ENCODE measurements around the gene PRDM8.

PRDM8 gene

DNA sequence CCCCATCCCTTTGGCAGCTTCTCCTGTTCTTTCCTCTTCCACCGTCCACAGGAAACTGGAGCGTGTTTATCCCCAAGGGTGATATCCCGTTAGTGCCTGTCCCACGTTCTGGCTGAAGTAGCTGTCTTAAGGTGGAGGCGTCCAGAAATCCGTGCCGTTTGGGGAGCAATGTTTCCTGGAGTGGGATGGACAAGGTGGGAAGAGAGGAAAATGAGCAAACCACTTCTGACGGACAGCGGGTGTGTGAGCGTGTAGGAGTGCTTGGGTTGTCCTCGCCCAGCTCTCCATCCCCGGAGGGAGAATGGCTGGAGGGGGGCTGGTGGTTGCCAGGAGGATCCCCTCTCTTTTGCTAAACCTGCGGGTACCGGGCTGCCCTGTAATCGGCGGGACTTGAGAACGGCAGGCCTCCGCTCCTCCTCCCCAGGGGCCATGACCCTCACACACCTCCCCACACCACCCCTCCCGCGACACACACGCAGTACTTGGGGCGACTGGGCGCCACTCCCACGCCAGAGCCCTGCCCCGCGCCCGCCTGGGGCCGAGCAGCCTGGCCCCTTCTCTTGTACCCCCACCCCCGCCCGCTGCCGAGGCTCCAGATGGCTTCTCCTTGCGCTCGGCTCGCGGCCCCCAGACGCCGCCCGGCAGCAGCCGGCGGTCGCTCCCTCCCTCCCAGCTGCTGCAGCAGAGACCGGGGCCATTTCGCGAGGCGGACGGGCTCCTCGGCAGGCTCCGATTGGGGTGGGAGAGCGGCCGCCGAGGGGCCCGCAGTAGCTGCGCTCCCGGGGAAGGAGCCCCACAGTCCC lies 13.9 kb upstream of the PRDM8 start:
- no peak for DNase-seq (ENCODE audit: low read depth in 2 of 2)

DNA sequence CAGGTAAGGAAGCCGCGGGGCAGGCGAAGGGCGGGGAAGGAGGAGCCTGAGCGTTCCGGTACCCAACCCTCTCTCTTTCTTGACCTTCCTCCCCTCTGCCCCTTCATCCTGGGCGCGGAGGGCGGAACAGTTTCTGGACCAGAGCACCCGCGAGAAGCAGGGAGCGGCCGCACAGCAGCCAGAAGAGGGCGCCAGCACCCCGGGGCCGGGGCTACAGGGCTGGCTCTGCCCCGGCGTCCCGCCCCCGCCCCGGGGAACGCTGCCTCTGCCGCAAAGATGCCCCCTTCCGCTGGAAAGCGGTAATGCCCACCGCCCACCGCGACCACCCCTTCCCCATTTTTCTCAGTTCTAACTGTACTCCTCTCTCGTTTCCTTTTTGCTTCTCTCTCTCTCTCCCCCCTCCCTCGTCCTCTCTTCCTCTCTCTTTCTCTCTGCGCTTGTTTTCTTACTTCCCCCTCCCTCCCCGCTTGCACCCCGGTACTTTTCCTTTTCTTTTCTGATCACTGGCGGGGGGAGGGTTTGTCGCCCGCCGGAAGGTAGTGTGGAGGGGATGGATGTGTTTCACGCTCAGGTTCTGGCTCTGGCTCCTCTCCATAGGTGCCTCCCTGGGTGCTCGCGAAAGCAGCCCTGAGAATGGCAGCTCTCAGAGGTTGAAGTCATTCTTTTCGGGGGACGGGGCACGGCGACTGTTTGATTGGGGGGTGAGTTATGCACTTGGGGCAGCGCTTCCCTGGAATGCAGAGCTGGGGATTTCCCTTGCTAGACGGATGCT lies 13.1 kb upstream of the PRDM8 start:
- DNase-seq (ENCODE audit: low read depth in 2 of 2) = peak; percentile 93

DNA sequence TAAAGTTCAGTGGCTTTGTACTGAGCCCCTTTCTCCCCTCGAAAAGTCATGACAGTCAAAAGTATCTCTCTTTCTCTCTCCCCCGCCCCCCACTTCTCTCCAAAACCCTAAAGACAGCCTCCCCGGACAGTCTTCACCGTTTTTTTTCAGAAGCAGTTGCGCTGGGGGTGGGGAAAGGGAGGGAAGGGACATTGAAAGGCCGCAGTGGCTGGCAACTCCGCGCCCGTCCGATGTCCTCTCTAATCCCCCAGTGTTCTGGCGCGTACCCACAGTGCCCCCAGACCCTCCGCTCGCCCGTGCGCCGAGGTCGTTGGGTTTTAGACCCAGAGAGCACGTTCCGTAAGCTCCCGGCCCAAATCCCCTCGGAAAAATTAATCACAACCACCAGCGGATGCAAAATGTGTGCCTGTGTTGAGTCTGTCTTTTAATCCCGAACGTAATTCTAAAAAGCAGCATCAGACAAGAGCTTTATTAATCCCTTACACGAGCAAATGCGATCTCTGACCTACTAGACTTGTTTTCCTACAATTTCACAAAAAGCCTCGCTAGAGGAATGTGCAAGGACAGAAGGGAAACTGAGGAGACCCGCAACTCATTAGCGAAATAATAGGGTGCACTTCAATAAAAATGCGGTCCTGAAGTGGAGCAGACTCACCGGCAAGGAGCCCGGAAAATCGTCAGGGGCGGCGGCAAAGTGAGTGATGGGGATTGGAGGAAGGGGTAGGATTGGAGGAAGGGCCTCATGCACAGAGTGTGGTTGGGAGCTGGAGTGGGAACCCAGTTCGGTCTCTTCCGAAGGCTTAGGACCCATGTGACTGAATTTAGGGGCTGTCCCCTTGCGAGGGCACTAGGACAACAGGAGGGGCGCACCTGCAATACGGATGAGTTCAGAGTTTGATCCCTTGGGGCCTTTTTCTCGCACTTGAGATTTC lies 12.2 kb upstream of the PRDM8 start:
- DNase-seq (ENCODE audit: low read depth in 2 of 2) = no peak

DNA sequence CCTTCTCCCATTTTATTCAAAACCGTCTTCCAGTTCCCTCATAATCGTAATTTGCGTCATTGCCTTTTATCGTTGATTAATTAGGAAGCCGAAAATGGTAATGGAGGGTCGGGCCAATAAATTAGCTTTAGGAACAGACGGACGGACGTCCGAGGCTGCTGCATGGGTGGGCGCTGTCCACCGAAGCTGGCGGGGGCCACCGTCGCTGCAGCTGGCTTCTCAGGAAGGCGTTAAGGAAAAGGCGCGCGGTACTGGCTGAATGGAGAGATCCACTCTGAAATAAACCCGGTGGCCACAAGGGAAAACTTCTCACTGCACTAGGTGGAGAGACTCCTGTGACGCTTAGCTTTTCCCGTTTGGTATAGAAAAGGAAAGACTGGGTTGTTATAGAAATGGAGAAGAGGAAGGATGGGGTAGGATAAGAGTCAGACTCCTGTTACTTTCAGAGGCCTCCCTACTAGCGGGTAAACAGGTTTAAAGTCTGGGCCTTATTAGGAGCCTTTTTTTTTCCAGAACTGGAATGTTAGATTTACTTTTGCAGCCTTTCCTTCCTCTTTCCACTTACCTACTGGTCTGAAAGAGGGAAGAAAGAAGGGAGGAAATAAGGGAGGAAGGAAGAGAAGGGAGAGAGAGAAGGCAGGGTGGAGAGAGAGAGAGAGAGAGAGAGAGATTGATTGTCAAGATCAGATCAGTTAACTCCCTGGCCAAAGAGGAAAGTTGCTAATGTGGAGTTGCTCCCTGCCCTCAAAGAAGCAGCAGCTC lies 11.3 kb upstream of the PRDM8 start:
- DNase-seq (ENCODE audit: low read depth in 2 of 2) = no peak

DNA sequence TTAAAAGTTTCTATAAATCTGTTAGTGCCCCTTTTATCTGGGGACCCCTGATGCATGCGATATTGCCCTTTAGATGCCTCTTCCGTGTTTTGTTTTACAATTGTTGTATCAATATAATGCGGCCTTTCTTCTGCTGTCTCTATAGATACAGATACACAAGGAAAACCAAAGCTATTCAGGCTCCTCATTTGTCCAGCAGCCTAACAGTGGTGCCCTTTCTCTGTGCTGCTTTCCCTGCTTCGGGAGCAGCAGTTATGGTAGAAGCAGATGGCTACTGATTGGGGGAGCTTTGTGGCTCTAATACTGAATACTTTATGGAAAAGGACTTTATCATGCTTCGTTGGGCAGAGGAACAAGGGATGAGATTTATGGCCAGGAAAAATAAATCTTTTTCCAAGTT lies 10.6 kb upstream of the PRDM8 start:
- DNase-seq (ENCODE audit: low read depth in 2 of 2) = no peak

DNA sequence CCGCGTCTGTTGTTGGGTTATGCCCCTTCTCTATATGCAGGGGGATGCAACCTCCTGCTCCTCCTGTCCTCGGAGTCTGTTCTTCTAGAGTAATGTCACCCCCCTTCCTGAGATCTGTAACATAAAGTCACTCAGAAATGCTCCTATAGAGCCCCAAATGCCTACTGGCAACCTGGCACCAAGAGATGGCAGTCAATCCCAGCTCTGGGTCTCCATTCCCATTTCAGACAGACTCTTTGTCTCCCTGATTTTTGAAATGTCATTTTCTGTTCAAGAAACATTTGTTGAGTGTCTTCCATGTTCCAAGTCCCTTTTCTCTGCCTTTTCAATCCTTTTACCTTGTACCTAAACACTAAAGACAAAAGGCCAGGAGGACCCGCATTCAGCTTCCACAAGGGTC lies 9.6 kb upstream of the PRDM8 start:
- no peak for DNase-seq (ENCODE audit: low read depth in 2 of 2)

DNA sequence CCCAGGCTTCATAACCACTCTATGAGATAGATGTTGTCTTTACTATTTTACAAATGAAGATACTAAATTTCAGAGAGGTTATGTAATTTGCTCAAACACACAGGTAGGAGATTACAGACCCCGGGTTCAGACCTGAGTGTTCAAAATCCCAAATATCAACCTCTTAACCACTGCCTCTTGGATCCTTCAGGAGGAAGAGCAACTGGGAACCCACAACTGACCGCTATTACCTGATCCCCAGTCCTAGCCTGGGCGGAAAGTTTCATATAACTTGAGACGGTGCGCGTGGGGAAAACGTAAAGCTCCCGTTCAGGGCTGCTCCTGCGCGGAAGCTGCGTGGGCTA lies 8.9 kb upstream of the PRDM8 start:
- DNase-seq (ENCODE audit: low read depth in 2 of 2) = no peak

DNA sequence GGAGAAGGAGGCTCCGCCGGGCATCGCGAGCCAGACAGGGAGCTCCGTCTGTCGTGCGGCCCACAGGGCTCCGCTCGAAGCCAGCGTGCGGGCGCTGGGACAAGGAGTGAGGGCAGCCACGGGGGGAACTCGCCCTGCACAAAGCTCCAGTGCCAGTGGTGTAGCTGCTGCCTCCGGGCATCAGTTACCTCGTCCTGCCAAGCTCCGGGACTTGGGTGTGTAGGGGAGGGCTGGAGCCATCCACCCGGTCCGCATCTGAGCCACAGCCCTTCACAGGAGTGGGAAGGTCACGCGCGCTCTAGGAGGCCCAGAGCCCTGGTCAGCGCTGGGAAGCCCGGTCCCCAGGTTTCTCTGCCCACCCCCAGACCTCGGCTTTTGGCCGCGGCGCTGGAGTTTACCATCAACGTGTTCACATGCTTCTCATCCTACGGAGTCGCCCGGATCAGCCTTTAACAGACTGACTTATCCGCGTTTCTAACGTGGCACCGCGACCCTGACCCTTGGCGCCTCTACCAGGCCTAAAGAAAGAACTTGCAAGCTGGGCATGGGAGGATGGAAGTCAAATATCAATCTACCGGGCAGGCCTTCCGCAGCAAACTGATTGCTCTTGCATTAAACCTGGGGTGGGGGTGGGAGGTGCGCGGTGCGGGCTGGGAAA lies 8.4 kb upstream of the PRDM8 start:
- DNase-seq (ENCODE audit: low read depth in 2 of 2) = no peak

DNA sequence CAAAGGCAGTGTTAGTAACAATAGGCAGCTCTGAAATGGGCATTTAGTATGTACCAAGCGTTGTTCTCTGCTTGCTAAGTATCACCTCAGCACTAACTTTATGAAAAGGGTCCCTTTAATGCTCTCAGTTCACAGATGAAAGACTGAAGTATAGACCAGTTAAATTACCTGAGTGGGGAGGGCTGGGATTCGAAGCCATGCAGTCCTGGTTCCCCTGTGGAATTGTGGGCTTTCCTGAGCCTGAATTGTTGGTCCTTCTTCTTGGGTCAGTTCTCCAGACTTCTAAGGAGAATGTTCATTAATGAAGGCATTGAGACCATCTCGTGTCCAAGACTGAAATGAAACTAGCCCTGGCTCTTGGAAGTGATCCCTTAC lies 7.7 kb upstream of the PRDM8 start:
- DNase-seq (ENCODE audit: low read depth in 2 of 2) = no peak

DNA sequence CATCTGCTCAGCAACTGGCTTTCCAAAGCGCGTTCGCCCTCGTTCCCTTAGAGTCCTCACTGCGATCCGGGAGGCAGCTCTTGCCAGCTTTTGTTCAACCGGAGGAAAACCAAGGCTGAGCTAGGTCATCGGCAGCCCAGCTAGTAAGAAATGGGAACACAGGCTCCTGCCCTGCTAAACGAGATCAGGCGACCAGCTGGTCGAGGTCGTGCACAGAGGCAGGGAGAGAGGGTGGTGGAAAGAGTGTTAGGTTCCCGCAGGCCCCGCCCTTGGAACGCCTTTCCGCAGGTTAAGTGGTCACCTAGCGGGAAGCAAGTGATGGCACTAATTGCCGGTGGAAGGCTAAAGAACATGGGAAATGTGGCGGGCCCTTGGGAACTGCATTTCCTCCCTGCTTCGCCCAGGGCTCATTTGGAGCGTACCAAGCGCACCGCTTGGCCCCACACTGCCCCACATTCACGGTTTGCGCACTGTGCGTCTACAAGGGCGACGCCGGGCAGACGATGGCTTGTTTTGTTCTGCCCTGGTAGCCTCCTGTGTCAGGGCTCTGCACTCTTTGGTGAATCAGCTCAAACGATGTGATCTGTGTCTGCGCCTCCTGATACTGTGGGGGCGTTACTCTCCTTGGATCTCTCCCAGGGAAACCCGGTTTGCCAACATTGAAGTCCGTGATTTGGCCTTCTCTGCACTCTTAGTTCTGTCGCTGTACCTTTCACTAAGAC lies 7.2 kb upstream of the PRDM8 start:
- no peak for DNase-seq (ENCODE audit: low read depth in 2 of 2)

DNA sequence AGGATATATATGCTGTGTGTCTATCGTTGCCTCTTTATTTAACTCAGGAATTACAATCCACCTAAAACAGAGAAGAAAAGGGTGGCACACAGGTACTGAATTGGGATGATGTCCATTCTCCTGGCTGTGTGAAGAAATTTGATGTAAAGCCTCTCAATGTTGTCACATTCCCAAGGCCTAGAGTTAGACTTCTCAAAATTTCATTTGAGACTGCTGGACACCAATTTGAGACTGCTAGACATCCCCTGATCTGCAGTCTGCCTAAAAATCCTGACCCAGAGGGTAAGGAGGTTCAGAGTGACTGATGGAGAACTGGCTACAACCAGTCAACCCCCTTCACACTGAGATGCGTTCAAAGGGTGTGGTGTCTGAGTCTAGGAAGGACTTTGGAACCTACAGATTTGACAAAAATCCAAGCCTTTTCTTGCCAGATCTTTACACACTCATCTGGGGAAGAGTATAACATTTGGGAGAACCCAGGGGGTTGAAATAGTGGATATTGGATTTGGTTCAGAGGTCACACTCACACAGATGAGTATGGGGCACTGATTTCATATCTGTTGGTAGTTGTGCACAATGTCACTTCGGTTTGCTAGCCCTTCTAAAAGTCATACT lies 4.9 kb upstream of the PRDM8 start:
- no peak for DNase-seq (ENCODE audit: low read depth in 2 of 2)

DNA sequence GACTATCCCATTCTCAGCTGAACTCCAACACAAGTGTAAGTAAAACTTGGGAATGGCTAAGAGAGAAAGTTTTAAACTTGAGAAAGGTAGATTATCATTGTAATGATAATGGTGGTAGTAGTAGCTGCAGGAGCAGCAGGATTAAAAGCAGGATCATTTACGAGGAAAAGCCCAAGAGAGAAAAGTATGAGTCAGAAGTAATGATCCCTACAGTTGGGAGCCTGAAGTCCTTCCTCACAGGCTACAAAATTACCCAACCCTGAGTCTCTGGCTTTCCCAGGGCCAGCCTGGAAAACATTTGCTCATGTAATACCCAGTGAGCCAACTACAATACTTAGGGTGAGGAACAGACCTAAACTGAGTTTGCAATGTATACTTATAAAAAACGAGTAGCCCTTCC lies 4.4 kb upstream of the PRDM8 start:
- no peak for DNase-seq (ENCODE audit: low read depth in 2 of 2)

DNA sequence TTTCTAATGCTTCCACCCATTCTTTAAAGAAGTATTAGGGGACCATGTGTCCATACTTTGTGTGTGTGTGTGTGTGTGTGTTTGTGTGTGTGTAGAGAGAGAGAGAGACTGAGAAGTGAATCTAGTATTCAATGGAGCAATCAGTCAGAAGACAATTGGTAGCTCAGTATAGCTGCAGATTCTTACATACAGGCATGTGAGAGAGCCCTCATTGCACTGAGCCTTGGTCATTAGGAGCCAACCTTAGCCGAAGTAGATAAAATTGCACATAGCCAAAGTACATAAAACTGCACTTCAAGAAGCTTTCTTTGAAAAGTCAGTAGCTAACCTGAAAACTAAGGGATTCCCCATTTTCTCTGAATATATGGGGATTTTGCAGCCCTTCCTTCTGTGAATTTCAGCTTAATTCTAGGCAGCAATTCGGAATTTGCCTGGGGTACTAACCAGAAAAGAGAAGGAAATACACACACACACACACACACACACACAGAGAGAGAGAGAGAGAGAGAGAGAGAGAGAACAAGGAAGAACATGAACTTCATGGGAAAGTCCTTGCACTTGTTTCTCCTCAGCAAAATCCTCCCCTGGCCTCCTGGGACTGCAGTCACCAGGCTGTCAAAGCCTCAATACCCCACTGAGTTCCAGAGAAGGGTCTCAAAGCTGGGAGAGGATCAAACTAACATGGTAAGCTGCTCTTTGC lies 1.7 kb upstream of the PRDM8 start:
- DNase-seq (ENCODE audit: low read depth in 2 of 2) = no peak

DNA sequence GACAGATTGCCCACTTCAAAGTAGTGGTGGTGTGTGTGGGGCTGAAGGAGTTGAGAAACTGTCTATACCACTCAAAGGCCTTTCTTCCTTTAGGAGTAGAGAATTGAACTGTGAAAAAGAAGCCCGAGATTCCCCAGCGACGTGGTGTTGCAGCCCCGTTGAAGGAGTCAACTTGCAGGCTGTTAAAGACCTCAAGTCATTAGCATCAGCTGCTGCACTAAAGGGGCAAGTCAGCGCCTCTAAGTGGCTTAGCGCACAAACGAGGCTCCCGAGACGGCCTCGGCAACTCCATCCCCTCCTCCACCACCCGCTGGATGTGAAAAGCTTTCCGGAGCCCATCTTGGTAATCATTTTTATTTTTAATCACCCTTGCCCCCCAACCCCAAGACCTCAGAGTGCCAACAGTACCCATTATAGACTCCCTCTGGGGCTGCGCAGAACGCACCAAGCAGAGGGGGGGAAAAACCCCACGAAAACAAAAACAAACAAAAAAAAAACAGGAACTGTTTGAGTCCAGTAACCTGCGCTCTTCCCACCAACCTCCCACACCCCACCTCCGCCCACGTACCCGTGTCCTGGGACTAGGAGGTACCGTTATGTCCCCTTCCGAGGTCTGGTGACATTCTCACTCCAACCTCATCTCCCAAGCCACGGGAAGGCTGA lies 913 bp upstream of the PRDM8 start:
- no peak for DNase-seq (ENCODE audit: low read depth in 2 of 2)

DNA sequence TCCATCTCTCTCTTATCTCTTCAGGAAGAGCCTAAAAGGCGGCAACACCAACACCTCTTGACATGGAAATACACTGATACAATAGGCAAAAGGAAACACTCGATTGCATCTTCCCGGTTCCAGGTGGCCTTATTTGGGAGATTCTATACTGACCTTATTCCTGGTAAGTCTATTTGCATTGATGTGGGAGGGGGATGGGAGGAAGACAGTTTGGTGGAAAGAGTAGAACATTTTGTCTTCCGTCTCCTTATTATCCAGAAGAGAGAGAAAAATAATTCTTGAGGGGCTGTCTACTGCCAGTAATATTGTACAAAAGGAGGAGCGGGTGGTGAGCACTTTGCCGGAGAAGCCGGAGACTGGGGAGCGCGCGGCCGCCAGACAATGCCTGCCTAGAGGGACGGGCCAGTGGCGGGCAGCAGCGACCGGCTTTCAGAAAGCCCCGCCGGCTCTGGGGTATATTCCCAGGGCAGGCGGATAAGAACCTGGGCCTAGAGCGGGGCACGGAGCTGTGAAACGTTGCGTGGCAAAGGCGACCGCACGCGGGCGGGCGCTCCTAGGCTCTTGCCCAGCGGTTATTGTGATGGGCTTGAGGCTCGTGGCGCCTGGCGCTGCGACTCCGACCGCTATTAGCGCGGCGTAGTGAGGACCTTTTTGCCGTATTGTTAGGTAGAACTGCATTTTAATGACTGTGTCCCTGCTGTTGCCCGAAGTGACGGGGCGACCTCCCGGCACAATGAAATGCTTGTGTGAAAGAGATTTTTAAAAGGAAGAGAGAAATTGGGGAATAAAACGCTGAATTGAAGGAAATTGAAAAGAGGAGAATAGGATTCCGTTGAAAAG lies 518 bp downstream of the PRDM8 start:
- no peak for DNase-seq (ENCODE audit: low read depth in 2 of 2)

DNA sequence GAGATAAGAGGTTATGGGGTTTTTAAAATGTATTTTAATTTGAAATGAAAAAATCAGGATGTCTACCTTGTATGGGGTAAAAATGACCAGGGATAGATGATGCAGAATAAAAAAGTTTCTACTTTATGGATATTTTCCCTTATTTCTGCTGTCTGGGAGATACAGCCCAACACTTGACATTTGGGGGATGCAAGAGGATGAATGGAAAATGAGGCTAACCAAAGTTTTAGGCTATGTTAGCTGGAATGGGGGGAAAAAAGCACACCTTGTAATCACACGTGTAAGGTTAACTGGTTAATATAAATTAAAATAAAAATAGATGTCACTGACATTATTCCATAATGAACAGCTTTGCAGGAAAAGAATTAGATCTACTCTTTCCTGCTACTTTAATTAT lies 1.1 kb downstream of the PRDM8 start:
- no peak for DNase-seq (ENCODE audit: low read depth in 2 of 2)

DNA sequence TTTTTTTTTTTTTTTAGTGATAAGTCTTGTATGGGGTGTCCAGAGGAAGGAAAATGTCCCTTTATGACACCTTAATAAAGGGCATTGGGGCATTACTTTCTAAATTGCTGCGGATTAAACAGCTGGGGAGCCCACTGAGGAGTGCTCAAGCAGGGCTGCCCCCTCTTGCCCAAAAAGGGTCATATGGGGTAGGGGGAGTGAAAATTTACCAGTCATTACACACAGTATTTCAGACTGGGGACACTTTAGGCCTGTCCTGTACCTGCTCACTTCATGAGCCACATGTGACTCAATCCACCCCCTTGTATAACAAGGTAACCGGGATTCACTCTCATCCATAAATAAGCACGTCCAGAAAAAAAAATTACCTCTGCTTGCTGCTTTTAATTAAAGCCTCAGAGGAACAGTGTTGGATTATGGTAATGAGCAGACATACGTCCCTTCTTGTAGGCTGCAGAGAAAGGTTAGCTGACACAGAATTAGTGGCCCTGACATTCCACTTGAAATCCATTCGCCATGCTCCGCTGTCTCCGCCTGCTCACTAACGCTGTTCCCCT lies 1.8 kb downstream of the PRDM8 start:
- no peak for DNase-seq (ENCODE audit: low read depth in 2 of 2)

DNA sequence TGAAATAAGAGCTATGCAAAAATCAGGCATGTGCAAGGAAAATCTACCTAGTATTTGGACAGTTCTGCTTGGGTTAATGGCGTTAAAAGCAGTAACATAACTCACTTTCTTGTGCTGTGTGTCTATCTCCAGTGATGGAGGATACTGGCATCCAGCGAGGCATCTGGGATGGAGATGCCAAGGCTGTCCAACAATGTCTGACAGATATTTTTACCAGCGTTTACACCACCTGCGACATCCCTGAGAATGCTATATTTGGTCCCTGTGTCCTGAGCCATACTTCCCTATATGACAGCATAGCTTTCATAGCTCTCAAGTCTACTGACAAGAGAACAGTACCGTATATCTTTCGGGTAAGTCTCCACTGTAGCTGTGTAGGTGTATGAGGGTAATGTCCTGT lies 2.6 kb downstream of the PRDM8 start:
- no peak for DNase-seq (ENCODE audit: low read depth in 2 of 2)
